Central memory CD4-positive, alpha-beta T cell (primary cell): Measurements from ENCODE around the gene KIF25.

Experiments
- DNase-seq: peaks from one replicate; pipeline ENCODE4 v3.0.0; 2022

The KIF25 gene

DNA sequence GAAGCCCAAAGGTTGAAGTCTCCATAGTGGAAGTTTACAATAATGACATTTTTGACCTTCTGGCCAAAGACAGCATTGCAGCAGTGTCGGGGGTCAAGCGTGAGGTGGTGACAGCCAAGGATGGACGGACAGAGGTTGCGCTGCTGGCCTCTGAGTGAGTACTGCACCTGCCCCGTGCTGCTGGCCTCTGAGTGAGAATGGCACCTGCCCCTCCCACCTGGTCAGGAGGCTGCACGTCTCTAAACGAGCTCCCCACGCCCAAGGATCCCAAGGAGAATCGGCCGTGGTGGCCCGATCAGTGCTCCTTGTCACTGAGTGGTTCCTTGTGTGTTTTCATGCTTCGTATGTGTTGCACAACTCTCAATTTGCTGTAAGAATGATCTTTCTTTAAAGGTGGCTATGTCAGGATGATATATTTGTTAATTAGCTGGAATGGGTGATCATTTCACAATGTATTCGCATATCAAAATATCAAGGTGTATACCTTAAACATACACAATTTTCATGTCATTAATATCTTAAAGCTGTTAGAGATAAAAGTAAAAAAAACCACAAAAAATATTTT, 41.2 kb downstream of the KIF25 start:
- DNase-seq: no peak

DNA sequence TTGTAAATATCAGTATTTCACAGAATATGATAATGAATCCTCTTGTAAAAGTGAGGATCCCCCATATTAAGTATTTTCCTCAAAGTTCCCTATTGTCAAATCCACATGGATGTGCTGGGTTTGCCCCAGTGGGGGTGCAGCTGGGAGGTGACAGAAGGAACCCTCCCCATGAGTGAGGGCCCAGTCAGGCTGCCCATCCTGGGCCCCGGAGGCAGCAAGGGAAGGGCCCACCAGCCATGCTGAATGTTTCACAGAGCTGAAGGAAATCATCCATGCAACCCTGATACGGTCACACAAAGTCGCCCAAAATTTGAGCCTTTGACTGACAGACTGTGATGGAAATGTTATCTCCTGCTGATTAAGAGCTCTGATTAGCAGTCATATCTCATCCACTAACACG, 41.8 kb downstream of the KIF25 start:
- no peak for DNase-seq

DNA sequence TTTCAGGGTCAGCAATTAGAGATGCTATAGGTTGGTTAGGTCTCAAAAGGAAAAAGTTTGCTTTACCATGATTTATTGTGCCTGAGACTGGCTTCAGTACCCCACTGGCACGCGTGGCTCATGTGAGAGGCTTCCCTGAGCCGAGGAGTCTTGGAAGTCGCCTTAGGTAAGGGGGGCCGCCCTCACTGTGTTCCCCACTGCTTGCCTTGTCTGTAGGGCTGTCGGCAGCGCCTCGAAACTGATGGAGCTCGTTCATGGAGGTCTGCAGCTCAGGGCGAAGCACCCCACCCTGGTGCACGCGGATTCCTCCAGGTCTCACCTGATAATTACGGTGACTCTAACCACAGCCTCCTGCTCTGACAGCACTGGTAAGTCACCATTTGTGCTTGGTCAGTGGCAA, 42.4 kb downstream of the KIF25 start:
- no peak for DNase-seq

DNA sequence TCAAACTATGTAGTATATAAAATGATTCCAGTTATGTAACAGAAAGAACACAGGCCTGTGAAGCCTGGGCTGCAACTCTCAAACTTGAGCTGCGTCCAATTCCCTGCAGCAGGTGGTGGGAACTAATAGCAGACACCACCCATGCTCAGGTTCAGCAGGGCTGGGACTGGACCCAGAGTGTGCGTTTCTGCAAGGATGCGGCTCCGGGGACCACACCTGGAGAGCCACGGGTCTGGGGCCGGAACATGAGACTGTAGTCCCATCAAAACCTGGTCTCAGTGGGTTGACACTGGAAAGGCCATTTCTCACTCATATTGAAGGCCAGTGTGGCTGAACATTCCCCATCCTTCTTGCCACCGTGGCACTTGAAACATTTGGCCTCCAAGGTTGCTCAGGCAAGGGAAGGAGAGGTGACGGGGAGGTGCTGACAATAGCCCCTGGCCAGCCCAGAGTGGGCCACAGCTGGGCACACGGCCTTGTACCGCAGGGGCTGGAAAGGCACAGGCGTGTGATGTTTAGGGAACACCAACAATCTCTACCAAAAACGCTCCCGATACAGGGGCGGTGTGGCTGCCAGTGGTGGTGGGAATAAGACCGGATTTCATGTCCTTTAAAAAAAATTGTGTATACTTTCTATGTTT, 43.5 kb downstream of the KIF25 start:
- DNase-seq: no peak

DNA sequence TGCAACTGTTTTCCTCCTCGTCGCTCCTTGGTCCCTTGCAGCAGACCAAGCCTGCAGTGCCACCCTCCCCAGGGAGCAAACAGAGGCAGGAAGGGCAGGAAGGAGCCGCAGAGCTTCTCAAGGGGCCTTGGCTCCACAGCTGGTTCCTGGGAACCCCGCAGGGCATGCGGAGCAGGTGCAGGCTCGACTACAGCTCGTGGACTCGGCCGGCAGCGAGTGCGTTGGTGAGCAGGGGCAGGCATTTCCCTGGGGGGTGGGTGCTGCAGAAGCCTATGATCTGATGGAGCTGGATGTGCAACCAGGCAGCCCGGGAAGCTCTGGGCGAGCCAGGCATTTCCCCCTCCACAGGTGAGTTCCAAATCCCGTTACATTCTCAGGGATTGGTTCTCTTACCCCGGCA, 44.5 kb downstream of the KIF25 start:
- DNase-seq: no peak

DNA sequence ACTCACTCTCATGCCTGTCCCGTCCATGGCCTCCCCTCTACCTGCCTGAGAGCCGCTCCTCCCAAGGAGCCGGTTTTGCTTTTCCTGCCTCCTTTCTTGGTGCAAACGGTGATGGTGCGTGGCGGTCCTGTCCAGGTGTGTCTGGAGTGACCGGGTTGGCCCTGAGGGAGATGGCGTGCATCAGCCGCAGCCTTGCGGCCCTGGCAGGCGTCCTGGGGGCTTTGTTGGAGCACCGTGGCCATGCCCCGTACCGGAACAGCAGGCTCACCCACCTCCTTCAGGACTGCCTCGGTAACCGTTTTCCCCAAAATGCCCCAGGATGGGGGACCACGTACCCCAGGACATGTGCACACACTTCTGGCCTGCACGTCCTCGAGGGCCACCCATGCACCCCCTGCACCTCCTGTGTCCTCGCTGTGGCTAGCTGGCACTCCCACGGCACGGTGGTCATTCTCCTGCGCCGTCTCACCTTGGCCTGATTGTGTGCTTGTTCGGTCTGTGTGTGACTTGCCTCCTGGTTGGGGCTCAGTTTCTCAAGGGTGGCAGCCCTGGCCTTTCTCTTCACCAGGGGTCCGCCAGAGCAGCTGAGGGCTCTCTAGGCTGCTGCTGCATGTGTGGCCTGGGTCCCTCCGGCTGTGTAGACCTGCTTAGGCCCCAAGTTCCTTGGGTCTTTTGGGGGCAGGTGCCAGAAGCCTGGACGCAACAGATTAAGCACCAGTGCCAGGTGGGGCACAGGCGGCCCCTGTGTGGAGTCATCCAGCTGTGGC, 45.1 kb downstream of the KIF25 start:
- no peak for DNase-seq

DNA sequence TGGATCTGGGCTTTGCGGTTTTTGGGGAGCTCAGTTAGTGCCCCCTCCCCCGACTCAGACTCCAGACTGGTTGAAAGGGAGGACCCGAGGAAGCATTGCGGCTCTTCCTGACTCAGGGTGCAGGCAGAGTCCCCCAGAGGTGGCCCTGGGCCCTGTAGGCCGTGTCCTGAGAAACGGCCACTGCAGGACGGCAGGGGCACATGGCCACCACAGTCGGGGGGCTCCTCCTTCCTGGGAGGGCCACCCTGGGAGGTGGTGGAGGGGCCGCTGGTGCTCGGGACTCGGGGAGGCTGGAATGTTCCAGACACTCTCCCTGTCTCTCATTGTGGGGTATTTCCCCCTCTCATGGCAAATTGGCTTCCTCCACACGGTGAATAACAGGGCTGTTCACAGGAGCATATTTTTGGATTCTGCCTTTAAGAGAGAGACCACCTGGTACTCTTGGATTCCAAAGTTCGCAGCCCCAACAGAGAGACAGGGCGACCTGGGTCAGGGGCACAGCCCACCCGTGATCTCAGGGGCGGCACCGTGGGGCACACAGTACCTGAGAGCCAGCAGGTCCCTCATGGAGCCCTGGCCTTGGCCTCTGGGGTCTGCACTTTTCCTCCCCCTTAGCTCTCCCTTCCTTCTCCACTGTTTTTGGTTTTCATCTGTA, 45.8 kb downstream of the KIF25 start:
- no peak for DNase-seq

DNA sequence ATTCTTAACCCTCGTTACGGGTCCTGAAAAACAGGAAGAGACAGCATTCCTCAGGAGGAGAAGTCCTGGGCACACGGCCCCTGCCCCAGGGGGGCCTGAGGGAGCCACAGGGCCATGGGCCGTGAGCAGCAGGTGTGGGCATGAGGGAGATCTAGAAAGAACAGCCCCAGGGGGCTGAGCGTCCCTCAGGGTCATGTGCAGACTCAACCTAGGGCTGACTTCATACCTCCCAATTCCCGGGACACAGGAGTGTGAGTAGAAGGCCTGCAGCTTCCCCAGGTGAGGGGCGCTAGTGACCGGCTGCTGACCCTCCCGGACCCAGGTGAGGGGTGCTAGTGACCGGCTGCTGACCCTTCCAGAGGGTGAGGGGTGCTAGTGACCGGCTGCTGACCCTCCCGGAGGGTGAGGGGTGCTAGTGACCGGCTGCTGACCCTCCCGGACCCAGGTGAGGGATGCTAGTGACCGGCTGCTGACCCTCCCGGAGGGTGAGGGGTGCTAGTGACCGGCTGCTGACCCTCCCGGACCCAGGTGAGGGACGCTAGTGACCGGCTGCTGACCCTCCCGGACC, 46.5 kb downstream of the KIF25 start:
- no peak for DNase-seq

DNA sequence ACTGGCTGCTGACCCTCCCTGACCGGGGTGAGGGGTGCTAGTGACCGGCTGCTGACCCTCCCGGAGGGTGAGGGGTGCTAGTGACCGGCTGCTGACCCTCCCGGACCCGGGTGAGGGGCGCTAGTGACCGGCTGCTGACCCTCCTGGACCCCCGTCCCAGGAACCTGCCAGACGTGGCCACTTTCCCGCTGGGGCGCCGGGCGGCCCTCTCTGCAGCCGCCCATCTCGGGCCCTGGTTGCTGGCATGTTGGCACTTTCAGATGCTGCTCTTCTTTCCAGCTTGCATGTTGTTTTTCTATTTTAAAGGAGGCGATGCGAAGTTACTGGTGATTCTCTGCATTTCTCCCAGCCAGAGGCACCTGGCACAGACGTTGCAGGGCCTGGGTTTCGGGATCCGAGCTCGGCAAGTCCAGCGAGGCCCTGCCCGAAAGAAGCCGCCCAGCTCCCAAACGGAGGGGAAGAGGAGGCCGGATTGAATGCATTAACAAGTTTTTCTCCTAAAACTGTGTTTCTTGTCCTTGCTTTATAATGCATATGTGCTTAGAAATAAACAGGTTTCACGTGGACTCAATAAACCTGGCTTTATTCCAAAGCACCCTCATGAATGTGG, 47.2 kb downstream of the KIF25 start:
- DNase-seq: no peak

DNA sequence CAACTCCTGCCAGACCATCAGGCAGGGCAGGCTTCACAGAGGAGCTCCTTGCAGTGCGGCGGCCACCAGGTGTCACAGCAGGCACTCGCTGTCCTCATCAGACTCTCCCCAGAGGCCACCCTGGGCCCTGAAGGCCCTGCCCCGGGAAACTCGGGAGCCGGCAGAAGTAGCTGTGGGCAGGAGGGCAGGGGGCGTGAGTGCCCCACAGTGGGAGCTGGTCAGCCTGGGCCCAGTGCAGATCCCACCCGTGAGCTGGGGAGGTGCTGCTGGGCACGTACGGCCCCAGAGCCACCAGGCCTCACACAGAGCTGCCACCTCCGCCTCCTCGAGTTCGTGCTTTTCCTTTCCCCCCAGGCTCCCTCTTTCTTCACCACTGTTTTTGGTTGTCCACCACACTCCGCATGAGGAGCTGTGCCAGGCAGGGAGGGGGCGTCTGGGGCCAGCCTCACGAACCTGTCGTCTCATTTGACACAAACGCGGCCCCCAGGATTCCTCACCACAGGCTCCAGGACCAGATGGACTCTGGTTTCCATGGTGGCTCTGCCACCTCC, 47.7 kb downstream of the KIF25 start:
- no peak for DNase-seq

DNA sequence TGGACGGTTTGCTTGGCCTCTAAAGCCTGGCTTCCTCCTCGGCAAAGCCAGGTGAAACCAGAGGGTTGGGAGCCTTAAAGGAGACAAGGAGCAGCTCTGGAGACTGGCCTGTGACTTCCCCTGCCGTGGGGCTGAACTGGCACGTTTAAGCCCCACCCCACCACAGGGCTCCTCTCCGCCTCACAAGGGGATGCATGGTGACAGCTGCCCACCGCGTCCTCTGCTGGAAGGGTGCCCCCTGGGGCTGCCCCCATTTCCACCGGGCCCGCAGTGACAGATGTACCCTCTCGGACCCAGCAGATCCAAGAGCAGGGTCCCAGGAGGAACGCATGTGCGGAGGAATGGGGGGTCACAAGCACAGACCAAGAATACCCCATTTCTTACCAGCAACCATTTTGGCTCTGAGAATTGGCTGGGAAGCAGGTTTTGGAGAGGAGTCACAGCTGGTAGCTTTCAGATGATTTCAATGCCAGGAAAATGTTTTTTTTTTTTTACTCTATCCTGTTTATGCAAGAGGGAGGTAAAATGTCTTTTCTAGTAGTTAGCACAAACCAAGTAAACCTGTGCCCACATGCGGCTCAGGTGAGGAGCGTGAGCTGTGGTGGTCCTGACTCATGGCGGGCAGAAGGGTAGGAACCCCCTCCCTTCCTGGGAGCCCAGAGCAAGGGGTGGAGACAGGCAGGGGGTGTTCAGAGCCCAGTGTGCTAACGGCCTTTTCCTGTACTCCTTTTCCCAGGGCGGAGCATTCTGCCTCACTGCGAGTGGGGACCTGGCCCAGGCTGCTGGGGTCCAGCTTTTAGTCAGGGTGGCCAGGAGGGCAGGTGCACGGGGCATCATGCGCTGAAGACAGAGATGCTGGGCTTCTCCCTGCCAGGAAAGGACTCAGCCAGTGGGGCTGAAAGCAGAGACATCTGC, 48.5 kb downstream of the KIF25 start:
- no peak for DNase-seq

DNA sequence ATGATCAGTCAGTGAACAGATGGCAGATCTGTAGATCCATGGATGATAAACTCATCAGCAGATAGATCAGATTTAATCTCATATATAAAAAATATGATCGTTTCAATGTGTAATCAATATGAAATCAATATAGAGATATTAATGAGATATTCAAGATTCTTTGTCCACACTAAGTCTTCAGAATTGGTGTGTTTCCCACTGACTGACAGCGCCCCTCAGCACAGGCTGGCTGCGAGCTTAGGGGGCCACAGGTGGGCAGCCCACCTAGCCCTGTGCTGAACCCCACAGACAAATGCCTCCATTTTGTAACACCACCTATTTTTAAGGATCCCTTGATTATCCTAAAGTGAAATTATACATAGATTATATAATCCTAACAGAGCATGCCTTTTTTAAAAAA, 49.2 kb downstream of the KIF25 start:
- no peak for DNase-seq

DNA sequence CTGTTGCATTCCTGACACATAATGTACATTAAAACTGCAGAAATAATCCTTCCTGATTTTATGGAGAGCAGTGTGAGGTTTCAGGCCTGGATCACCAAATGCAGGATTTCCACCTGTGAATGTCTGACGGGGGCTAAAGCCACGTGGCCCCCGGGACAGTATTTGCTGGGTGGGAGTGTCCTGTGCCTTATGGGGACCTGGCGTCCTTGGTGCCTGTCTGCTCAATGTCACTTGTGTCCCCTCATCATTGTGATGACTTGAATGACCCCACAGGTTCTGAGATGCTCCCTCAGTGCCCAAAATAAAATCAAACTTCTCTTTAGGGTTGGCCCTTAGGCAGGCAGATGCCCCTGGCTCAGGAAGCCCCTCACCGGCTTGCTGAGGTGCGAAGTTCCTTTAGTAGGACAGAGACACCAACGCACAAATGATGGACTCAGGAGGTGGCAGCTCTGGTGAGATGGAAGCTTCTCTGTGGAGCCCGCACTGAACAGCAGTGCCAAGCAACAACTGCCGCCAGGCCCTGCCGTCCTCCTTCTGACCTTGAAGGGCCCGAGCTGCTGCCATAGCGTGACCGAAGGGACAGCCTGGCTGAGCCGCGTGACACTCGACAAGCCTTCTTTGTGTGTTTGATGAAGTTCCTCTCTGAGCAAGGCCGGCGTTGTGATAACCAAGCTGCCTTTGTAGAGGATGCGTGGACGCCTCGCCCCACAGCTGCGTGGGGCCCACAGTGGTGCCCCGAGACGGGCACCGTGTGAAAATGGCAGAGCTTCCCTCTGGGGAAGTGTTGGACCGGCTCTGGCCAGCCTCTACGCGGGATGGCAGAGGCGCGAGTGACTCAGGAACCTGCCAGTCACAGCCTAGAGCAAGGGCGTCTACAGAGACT, 50.6 kb downstream of the KIF25 start:
- no peak for DNase-seq

DNA sequence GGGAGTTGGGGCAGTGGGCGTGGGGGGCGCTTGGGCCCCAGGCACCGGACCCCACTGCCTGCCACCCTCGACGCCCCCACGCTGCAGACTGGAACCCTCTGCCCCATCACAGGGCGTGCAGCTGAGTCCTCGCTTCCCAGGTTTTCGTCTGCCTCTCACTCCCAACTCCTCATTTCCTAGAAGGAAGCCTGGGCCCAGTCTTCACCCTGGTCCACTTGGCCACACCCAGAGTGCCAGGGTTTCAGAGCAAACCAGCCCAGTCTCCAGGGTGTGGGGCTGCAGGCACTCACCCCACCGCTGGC, 51.2 kb downstream of the KIF25 start:
- DNase-seq: no peak

DNA sequence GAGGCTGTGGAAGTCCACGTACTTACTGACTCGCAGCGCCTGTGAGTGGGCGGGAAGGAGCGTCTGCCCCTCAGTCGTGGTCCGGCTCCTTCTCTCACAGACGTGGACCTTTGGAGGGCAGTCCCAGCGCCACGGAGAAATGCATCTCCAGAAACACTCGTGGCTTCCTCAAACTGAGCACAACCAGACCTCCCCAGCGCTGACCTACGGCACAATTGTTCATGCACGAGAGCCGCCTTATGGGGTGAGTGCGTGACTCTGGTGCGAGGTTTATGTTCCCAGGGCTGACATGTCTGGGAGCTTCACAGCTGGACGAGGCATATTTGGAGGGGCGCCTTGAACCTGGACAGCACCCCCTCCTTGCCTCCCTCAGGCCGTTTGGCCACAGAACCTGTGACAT, 51.8 kb downstream of the KIF25 start:
- DNase-seq: no peak

DNA sequence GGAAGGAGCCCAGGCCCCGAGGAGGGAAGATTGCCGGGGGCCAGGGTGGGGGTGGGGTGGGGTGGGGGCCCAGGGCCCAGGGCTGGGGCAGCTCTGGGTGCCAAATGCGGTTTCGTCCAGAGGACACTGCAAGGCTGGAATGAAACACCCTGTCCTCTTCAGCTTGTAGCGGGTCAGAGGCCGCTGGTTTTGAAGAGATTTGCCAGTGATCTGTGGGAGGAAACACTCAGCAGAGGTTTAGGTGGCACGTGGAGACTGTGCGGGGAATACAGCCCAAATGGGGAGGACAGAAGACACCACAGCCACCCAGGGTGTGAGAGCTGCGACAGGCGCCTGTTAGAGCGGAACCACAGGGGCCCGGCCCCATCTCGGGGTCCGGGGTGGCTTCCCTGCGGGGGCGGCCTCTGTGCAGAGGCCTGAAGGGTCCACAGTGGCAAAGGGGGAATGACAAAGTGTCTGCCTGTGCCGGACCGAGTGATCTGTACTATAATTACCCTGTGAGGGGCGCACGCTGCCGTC, 52.3 kb downstream of the KIF25 start:
- DNase-seq: no peak

DNA sequence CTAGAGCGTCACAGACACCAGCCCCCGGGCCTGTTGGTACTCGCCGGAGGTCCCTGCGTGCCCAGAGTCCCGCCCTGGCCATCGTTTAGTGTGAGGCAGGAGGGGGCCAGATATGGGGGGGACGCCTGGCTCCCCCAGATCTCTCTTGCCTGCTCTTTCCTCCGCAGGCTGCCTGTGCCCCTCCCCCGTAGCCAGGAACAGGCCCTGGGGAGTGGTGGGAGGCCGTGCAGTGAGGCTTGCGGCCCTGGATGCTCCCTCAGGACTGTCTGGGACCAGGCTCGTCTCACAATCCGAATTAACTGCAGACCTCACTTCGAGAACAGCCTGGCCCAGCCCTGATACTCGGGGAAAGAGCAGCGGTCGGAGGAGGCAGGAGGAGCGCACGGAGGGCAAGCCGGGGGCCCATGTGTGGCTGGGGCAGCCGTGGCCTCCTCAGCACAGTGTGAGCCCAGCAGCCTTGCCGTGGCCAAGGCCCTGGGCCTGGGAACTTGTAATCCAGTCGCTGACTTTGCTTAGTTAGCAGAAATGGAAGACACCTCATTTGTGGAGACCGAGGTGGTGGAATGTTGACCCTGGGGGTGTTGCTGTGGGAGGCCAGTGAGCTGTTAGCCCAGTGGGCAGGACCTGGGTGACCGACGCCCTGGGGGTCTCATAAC, 52.9 kb downstream of the KIF25 start:
- no peak for DNase-seq

DNA sequence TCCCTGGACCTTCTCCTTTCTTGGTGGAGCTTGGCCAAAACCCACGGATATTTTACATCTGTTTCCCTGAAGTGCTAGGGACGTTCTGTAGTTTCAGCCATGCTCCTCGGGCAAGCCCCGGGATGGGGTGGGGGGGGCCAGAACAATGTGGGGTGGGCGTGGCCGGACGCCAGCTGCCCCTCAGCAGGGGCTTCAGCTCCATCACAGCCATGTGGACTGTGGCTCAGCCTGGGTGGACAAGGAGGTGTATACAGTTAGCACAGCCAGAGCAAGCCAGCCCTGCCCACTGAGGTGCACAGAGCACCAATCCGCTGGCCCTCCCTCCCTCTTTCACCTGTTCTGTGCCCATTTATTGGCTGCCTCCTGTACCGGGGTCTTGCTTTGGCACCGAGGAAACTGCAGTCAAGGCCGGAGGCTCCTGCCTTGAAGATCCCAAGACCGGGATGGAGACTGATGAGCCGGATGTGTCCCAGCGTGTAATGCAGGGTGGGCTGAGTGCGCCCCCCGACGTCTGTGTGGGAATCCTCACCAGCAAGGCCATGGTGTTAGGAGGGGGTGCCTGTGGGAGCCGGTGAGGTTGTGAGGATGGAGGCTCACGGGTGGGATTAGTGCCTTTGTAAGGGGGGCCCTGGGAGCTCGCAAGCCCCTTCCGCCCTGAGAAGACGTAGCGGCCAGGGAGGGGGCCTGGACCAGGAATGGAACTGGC, 53.6 kb downstream of the KIF25 start:
- DNase-seq: no peak

DNA sequence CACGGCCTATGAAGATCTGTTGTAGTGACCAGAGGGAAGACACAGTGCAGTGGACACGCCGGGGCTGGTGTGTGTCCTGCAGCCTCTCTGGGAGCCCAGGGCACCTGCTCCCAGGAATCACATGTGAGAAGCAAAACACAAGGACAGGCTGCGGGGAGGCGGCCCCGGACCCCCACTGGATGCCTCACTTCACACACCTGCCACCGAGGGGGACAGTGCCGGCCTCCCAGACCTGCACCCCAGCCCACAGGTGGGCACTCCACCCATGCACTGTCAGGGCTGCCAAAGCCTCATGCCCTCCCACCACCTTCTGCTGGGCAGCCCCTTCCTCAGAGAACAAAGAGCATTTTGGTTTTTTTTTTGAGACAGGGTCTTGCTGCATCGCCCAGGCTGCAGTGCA, 54.2 kb downstream of the KIF25 start:
- DNase-seq: no peak
